Measurements from ENCODE around the gene GP9. TPM values are rescaled to one million over a fixed set of nuclear protein-coding genes. Genes with fewer than 3 reads are reported as not detected.

Gene GP9
- total and polyA plus RNA-seq, 4 donors = 0.16 to 12.0 TPM; not detected in 2

- H3K4me1 ChIP-seq (ENCODE audit: control insufficient read depth in 4 of 4, insufficient read depth in 4 of 4, low read length in 3 of 4) = peaks cover 0 to 8% (median 2%) of the 10 kb centered on the region in 4 donors
- H3K9ac ChIP-seq (ENCODE audit: low read depth in 1 of 2, low read length in 2 of 2) = no peak overlapping the region
- H3K36me3 ChIP-seq (ENCODE audit: control insufficient read depth in 4 of 4, insufficient read depth in 3 of 4, low read depth in 1 of 4, low read length in 3 of 4) = no peaks in the 10 kb centered on the region
- no peaks in the 10 kb centered on the region for H3K27me3 ChIP-seq (ENCODE audit: control insufficient read depth in 4 of 4, insufficient read depth in 4 of 4, low read length in 3 of 4)
- TF ChIP-seq SP1 (IDR thresholded peaks at IDR 0.05) (peak; percentile 51), EGR1 (IDR thresholded peaks at IDR 0.05; ENCODE audit: low read depth in 2 of 2) (no peak), ZBTB33 (IDR thresholded peaks at IDR 0.05) (no peak), TAF1 (conservative IDR thresholded peaks at IDR 0.05) (no peak), NR2F2 (IDR thresholded peaks at IDR 0.05) (no peak), JUND (IDR thresholded peaks at IDR 0.05) (no peak), RAD21 (IDR thresholded peaks at IDR 0.05) (peak in 1 of 2 donors; percentile 60), FOXA2 (IDR thresholded peaks at IDR 0.05) (no peak), CTCF (IDR thresholded peaks at IDR 0.05; ENCODE audit: low read depth, low read length, missing input control) (peak; percentile 35), HNF4A (conservative IDR thresholded peaks at IDR 0.05) (no peak), RXRA (IDR thresholded peaks at IDR 0.05) (peak in 1 of 2 donors; percentile 10), FOXA1 (IDR thresholded peaks at IDR 0.05) (no peak), GABPA (IDR thresholded peaks at IDR 0.05 in 1 of 2, conservative IDR thresholded peaks at IDR 0.05 in 1 of 2) (peak in 1 of 2 donors; percentile 72), HNF4G (IDR thresholded peaks at IDR 0.05) (no peak), YY1 (IDR thresholded peaks at IDR 0.05) (no peak)
- TF ChIP-seq, protein P1, sequence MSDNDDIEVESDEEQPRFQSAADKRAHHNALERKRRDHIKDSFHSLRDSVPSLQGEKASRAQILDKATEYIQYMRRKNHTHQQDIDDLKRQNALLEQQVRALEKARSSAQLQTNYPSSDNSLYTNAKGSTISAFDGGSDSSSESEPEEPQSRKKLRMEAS (IDR thresholded peaks at IDR 0.05) = no peak
- TF ChIP-seq, protein P2, sequence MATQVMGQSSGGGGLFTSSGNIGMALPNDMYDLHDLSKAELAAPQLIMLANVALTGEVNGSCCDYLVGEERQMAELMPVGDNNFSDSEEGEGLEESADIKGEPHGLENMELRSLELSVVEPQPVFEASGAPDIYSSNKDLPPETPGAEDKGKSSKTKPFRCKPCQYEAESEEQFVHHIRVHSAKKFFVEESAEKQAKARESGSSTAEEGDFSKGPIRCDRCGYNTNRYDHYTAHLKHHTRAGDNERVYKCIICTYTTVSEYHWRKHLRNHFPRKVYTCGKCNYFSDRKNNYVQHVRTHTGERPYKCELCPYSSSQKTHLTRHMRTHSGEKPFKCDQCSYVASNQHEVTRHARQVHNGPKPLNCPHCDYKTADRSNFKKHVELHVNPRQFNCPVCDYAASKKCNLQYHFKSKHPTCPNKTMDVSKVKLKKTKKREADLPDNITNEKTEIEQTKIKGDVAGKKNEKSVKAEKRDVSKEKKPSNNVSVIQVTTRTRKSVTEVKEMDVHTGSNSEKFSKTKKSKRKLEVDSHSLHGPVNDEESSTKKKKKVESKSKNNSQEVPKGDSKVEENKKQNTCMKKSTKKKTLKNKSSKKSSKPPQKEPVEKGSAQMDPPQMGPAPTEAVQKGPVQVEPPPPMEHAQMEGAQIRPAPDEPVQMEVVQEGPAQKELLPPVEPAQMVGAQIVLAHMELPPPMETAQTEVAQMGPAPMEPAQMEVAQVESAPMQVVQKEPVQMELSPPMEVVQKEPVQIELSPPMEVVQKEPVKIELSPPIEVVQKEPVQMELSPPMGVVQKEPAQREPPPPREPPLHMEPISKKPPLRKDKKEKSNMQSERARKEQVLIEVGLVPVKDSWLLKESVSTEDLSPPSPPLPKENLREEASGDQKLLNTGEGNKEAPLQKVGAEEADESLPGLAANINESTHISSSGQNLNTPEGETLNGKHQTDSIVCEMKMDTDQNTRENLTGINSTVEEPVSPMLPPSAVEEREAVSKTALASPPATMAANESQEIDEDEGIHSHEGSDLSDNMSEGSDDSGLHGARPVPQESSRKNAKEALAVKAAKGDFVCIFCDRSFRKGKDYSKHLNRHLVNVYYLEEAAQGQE (IDR thresholded peaks at IDR 0.05) = no peak
- TF ChIP-seq, protein P3, sequence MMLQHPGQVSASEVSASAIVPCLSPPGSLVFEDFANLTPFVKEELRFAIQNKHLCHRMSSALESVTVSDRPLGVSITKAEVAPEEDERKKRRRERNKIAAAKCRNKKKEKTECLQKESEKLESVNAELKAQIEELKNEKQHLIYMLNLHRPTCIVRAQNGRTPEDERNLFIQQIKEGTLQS (IDR thresholded peaks at IDR 0.05) = no peak
- peak overlapping the region in 2 of 3 donors; percentile 24 to 51 for H3K4me3 ChIP-seq (ENCODE audit: low read depth in 1 of 3, low read length in 3 of 3)
- H3K27ac ChIP-seq (ENCODE audit: low read depth in 1 of 2, low read length in 2 of 2) = peak overlapping the region in 1 of 2 donors; percentile 67
- H3K9me3 ChIP-seq (ENCODE audit: control insufficient read depth in 4 of 4, low read length in 3 of 4) = peaks cover 0 to 6% (median 0%) of the 10 kb centered on the region in 4 donors
- 10% methylated on average over 54 of the region's 54 CpGs for WGBS
- DNase-seq (ENCODE audit: low spot score) = peak; percentile 83
Observed at GRCh38 chr3:129026728-129027543, 33.6 kb upstream of the GP9 start.

Data from liver (tissue), 9 donors.